Measurements from ENCODE around the gene RBM44. TPM values are rescaled to one million over a fixed set of nuclear protein-coding genes. Genes with fewer than 3 reads are reported as not detected.

Gene RBM44
- total RNA-seq, 4 donors from 2014 or later = 0.08 to 1.5 (median 0.20) TPM

- 60 to 96% methylated on average over 4 to 7 of the region's 14 CpGs for WGBS, 2 donors
- no peaks in the 10 kb centered on the region for H3K9me3 ChIP-seq
- intact Hi-C loops (cut with DNase I) = no loop called here
- no peak overlapping the region for H3K4me3 ChIP-seq
- TF ChIP-seq, protein P1, sequence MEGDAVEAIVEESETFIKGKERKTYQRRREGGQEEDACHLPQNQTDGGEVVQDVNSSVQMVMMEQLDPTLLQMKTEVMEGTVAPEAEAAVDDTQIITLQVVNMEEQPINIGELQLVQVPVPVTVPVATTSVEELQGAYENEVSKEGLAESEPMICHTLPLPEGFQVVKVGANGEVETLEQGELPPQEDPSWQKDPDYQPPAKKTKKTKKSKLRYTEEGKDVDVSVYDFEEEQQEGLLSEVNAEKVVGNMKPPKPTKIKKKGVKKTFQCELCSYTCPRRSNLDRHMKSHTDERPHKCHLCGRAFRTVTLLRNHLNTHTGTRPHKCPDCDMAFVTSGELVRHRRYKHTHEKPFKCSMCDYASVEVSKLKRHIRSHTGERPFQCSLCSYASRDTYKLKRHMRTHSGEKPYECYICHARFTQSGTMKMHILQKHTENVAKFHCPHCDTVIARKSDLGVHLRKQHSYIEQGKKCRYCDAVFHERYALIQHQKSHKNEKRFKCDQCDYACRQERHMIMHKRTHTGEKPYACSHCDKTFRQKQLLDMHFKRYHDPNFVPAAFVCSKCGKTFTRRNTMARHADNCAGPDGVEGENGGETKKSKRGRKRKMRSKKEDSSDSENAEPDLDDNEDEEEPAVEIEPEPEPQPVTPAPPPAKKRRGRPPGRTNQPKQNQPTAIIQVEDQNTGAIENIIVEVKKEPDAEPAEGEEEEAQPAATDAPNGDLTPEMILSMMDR (IDR thresholded peaks at IDR 0.05) = no peak
- TF ChIP-seq POLR2A (IDR thresholded peaks at IDR 0.05) = no peak
- DNase-seq = no peak
- H3K4me1 ChIP-seq = peaks cover 0 to 39% (median 24%) of the 10 kb centered on the region in 3 donors
- no peaks in the 10 kb centered on the region for H3K36me3 ChIP-seq
- H3K27me3 ChIP-seq = peaks cover 0 to 6% (median 0%) of the 10 kb centered on the region in 4 donors
- H3K27ac ChIP-seq = peak overlapping the region in 1 of 4 donors; percentile 33
These were observed 75.4 kb downstream of the RBM44 start for GRCh38 chr2:237873897-237874551.

DNA sequence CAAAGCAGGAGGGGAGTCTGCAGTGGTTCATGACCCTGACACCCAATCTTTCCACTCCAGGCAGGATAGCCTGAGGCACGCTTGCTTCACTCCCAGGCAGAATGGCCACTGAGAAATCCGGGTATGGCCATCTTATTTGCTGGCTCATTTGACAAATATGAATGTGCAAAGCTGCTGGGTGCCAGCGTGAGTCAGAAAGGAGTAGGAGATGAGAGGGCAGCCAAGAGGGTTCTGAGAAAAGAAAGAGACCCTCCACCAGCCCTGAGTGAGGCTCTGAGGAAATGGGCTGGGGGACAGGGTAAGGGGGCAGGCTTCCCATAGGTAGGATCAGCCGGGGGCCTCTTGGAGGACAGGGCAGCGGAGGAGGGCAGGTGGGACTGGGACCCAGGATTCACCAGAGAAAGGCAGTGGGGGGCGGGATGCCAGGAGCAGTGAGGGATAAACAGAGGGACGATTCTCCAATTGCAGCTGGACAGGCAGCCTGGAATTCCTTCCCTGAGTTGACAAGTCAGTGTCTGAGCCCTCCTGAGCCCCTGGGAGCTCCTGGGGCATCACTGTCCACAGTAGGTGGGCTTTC, 76.1 kb downstream of the RBM44 start:
- no peak for DNase-seq
- H3K27ac ChIP-seq = peak overlapping the region in 1 of 4 donors; percentile 10
- peaks cover 0 to 6% (median 0%) of the 10 kb centered on the region in 4 donors for H3K27me3 ChIP-seq
- TF ChIP-seq, protein P1 (IDR thresholded peaks at IDR 0.05) = no peak
- TF ChIP-seq POLR2A (IDR thresholded peaks at IDR 0.05) = no peak
- no peaks in the 10 kb centered on the region for H3K36me3 ChIP-seq
- H3K4me1 ChIP-seq = peaks cover 0 to 41% (median 26%) of the 10 kb centered on the region in 3 donors
- intact Hi-C loops (cut with DNase I) = no loop called here
- 60 to 61% methylated on average over 5 to 7 of the region's 7 CpGs for WGBS, 2 donors
- no peaks in the 10 kb centered on the region for H3K9me3 ChIP-seq
- no peak overlapping the region for H3K4me3 ChIP-seq

GRCh38 chr2:237875256-237876060, 76.9 kb downstream of the RBM44 start:
- no peaks in the 10 kb centered on the region for H3K9me3 ChIP-seq
- no peak overlapping the region for H3K4me3 ChIP-seq
- H3K27ac ChIP-seq = peak overlapping the region in 1 of 4 donors; percentile 10
- H3K36me3 ChIP-seq = no peaks in the 10 kb centered on the region
- TF ChIP-seq, protein P1 (IDR thresholded peaks at IDR 0.05) = no peak
- no peak for TF ChIP-seq POLR2A (IDR thresholded peaks at IDR 0.05)
- intact Hi-C loops (cut with DNase I) = no loop called here
- DNase-seq = no peak
- 81 to 86% methylated on average over 5 to 10 of the region's 16 CpGs for WGBS, 2 donors
- H3K4me1 ChIP-seq = peaks cover 0 to 41% (median 26%) of the 10 kb centered on the region in 3 donors
- peaks cover 0 to 6% (median 0%) of the 10 kb centered on the region in 4 donors for H3K27me3 ChIP-seq

GRCh38 chr2:237876061-237876526, 77.5 kb downstream of the RBM44 start:
- H3K9me3 ChIP-seq = no peaks in the 10 kb centered on the region
- no peak for TF ChIP-seq POLR2A (IDR thresholded peaks at IDR 0.05)
- TF ChIP-seq, protein P1 (IDR thresholded peaks at IDR 0.05) = no peak
- H3K27ac ChIP-seq = no peak overlapping the region
- peaks cover 0 to 6% (median 0%) of the 10 kb centered on the region in 4 donors for H3K27me3 ChIP-seq
- intact Hi-C loops (cut with DNase I) = no loop called here
- H3K4me1 ChIP-seq = peaks cover 0 to 41% (median 26%) of the 10 kb centered on the region in 3 donors
- no peak for DNase-seq
- no peak overlapping the region for H3K4me3 ChIP-seq
- H3K36me3 ChIP-seq = no peaks in the 10 kb centered on the region
- WGBS, 2 donors = 14 to 79% methylated on average over 1 to 9 of the region's 14 CpGs
